ENCODE measurements around the gene RBM33.
A peak's percentile ranks its signal among the peaks of the same experiment; 100 is the strongest.

The RBM33 gene

GRCh38 chr7:155714702-155715101 lies 70.2 kb downstream of the RBM33 start:
- H3K36me3 ChIP-seq (ENCODE audit: control insufficient read depth in 4 of 4, insufficient read depth in 4 of 4, low read length in 3 of 4), result peaks cover 29 to 80% (median 51%) of the 10 kb centered on the region in 4 experiments

GRCh38 chr7:155715111-155715805 lies 70.8 kb downstream of the RBM33 start:
- POLR2A ChIA-PET, result interaction anchor here (0.5 to 0.6 kb wide), 2 partner anchors 11 to 58 kb away, joined by 3 read pairs; no protein-coding TSS in a partner anchor
- Histone ChIP-seq H3K27ac (ENCODE audit: insufficient read depth in 1 of 2, low read depth in 1 of 2, low read length in 2 of 2, poor library complexity in 1 of 2, severe bottlenecking in 2 of 2) (no peak overlapping the region), H3K4me3 (ENCODE audit: control insufficient read depth in 1 of 7, extremely low read depth in 1 of 7, insufficient read depth in 4 of 7, low read depth in 2 of 7, low read length in 6 of 7) (no peak overlapping the region), H3K4me1 (ENCODE audit: control extremely low read depth in 1 of 4, control insufficient read depth in 4 of 4, insufficient read depth in 4 of 4, low read length in 3 of 4) (peaks cover 0 to 7% (median 3%) of the 10 kb centered on the region in 4 experiments), H3K9me3 (ENCODE audit: control extremely low read depth in 1 of 5, control insufficient read depth in 4 of 5, insufficient read depth in 2 of 5, low read depth in 1 of 5, low read length in 4 of 5) (no peaks in the 10 kb centered on the region), H3K27me3 (replicated peaks in 2 of 5; ENCODE audit: control insufficient read depth in 4 of 5, insufficient read depth in 5 of 5, low read length in 4 of 5) (no peaks in the 10 kb centered on the region), H3K36me3 (ENCODE audit: control insufficient read depth in 4 of 4, insufficient read depth in 4 of 4, low read length in 3 of 4) (peaks cover 23 to 79% (median 53%) of the 10 kb centered on the region in 4 experiments)
- CTCF ChIA-PET, result interaction anchor here (1.7 to 2.1 kb wide), 2 partner anchors 10 to 116 kb away, joined by 4 to 7 read pairs; no protein-coding TSS in a partner anchor
- DNase-seq, result no peak
- WGBS (ENCODE audit: insufficient coverage), result 97% methylated on average over 9 of the region's 11 CpGs

More at GRCh38 chr7:155714702-155715101, 70.2 kb downstream of the RBM33 start:
- H3K27me3 ChIP-seq (replicated peaks in 2 of 5; ENCODE audit: control insufficient read depth in 4 of 5, insufficient read depth in 5 of 5, low read length in 4 of 5), result no peaks in the 10 kb centered on the region
- 80% methylated on average over 3 of the region's 6 CpGs for WGBS (ENCODE audit: insufficient coverage)
- peaks cover 0 to 7% (median 3%) of the 10 kb centered on the region in 4 experiments for H3K4me1 ChIP-seq (ENCODE audit: control extremely low read depth in 1 of 4, control insufficient read depth in 4 of 4, insufficient read depth in 4 of 4, low read length in 3 of 4)
- POLR2A ChIA-PET, result no interaction called here
- no peak overlapping the region for H3K27ac ChIP-seq (ENCODE audit: insufficient read depth in 1 of 2, low read depth in 1 of 2, low read length in 2 of 2, poor library complexity in 1 of 2, severe bottlenecking in 2 of 2)
- H3K4me3 ChIP-seq (ENCODE audit: control insufficient read depth in 1 of 7, extremely low read depth in 1 of 7, insufficient read depth in 4 of 7, low read depth in 2 of 7, low read length in 6 of 7), result no peak overlapping the region
- no peak for DNase-seq
- H3K9me3 ChIP-seq (ENCODE audit: control extremely low read depth in 1 of 5, control insufficient read depth in 4 of 5, insufficient read depth in 2 of 5, low read depth in 1 of 5, low read length in 4 of 5), result no peaks in the 10 kb centered on the region
- CTCF ChIA-PET, result interaction anchor here (1.7 kb wide), 2 partner anchors 52 to 115 kb away, joined by 6 to 7 read pairs; no protein-coding TSS in a partner anchor

GRCh38 chr7:155717010-155717744 lies 72.7 kb downstream of the RBM33 start:
- H3K36me3 ChIP-seq (ENCODE audit: control insufficient read depth in 4 of 4, insufficient read depth in 4 of 4, low read length in 3 of 4), result peaks cover 20 to 66% (median 41%) of the 10 kb centered on the region in 4 experiments
- peak overlapping the region in 1 of 2 experiments; percentile 16 for H3K27ac ChIP-seq (ENCODE audit: insufficient read depth in 1 of 2, low read depth in 1 of 2, low read length in 2 of 2, poor library complexity in 1 of 2, severe bottlenecking in 2 of 2)
- no peaks in the 10 kb centered on the region for H3K9me3 ChIP-seq (ENCODE audit: control extremely low read depth in 1 of 5, control insufficient read depth in 4 of 5, insufficient read depth in 2 of 5, low read depth in 1 of 5, low read length in 4 of 5)
- ChIA-PET POLR2A (interaction anchor here (0.6 kb wide), 1 partner anchor 11 kb away, joined by 4 read pairs; no protein-coding TSS in a partner anchor), CTCF (interaction anchor here (2.1 kb wide), 1 partner anchor 8 kb away, joined by 4 read pairs; no protein-coding TSS in a partner anchor)
- H3K4me3 ChIP-seq (ENCODE audit: control insufficient read depth in 1 of 7, extremely low read depth in 1 of 7, insufficient read depth in 4 of 7, low read depth in 2 of 7, low read length in 6 of 7), result no peak overlapping the region
- H3K4me1 ChIP-seq (ENCODE audit: control extremely low read depth in 1 of 4, control insufficient read depth in 4 of 4, insufficient read depth in 4 of 4, low read length in 3 of 4), result peaks cover 0 to 12% (median 7%) of the 10 kb centered on the region in 4 experiments
- WGBS (ENCODE audit: insufficient coverage), result 98% methylated on average over 10 of the region's 12 CpGs
- no peak for DNase-seq
- no peaks in the 10 kb centered on the region for H3K27me3 ChIP-seq (replicated peaks in 2 of 5; ENCODE audit: control insufficient read depth in 4 of 5, insufficient read depth in 5 of 5, low read length in 4 of 5)

- Histone ChIP-seq H3K4me3 (ENCODE audit: control insufficient read depth in 1 of 7, extremely low read depth in 1 of 7, insufficient read depth in 4 of 7, low read depth in 2 of 7, low read length in 6 of 7) (no peak overlapping the region), H3K36me3 (ENCODE audit: control insufficient read depth in 4 of 4, insufficient read depth in 4 of 4, low read length in 3 of 4) (peaks cover 11 to 42% (median 29%) of the 10 kb centered on the region in 4 experiments), H3K27me3 (replicated peaks in 2 of 5; ENCODE audit: control insufficient read depth in 4 of 5, insufficient read depth in 5 of 5, low read length in 4 of 5) (no peaks in the 10 kb centered on the region), H3K9me3 (ENCODE audit: control extremely low read depth in 1 of 5, control insufficient read depth in 4 of 5, insufficient read depth in 2 of 5, low read depth in 1 of 5, low read length in 4 of 5) (no peaks in the 10 kb centered on the region), H3K27ac (ENCODE audit: insufficient read depth in 1 of 2, low read depth in 1 of 2, low read length in 2 of 2, poor library complexity in 1 of 2, severe bottlenecking in 2 of 2) (no peak overlapping the region), H3K4me1 (ENCODE audit: control extremely low read depth in 1 of 4, control insufficient read depth in 4 of 4, insufficient read depth in 4 of 4, low read length in 3 of 4) (peaks cover 0 to 16% (median 9%) of the 10 kb centered on the region in 4 experiments)
- no peak for DNase-seq
- WGBS (ENCODE audit: insufficient coverage), result no CpG with 5 or more reads among the region's 6 CpGs
- POLR2A ChIA-PET, result no interaction called here
- CTCF ChIA-PET, result interaction anchor here (1.5 to 1.7 kb wide), 2 partner anchors 10 to 22 kb away, joined by 3 to 4 read pairs; no protein-coding TSS in a partner anchor
Observed at GRCh38 chr7:155721056-155721455, 76.6 kb downstream of the RBM33 start.

GRCh38 chr7:155722118-155722517 lies 77.7 kb downstream of the RBM33 start:
- Histone ChIP-seq H3K36me3 (ENCODE audit: control insufficient read depth in 4 of 4, insufficient read depth in 4 of 4, low read length in 3 of 4) (peaks cover 10 to 42% (median 26%) of the 10 kb centered on the region in 4 experiments), H3K27ac (ENCODE audit: insufficient read depth in 1 of 2, low read depth in 1 of 2, low read length in 2 of 2, poor library complexity in 1 of 2, severe bottlenecking in 2 of 2) (peak overlapping the region; percentile 16 to 73), H3K9me3 (ENCODE audit: control extremely low read depth in 1 of 5, control insufficient read depth in 4 of 5, insufficient read depth in 2 of 5, low read depth in 1 of 5, low read length in 4 of 5) (no peaks in the 10 kb centered on the region), H3K4me3 (ENCODE audit: control insufficient read depth in 1 of 7, extremely low read depth in 1 of 7, insufficient read depth in 4 of 7, low read depth in 2 of 7, low read length in 6 of 7) (peak overlapping the region in 2 of 7 experiments; percentile 1 to 34), H3K27me3 (replicated peaks in 2 of 5; ENCODE audit: control insufficient read depth in 4 of 5, insufficient read depth in 5 of 5, low read length in 4 of 5) (no peaks in the 10 kb centered on the region), H3K4me1 (ENCODE audit: control extremely low read depth in 1 of 4, control insufficient read depth in 4 of 4, insufficient read depth in 4 of 4, low read length in 3 of 4) (peaks cover 0 to 16% (median 9%) of the 10 kb centered on the region in 4 experiments)
- ChIA-PET POLR2A (no interaction called here), CTCF (interaction anchor here (0.8 to 1.8 kb wide), 2 partner anchors 10 to 20 kb away, joined by 3 to 6 read pairs; no protein-coding TSS in a partner anchor)
- peak in 2 of 3 donors; percentile 20 to 40 for DNase-seq
- no CpG with 5 or more reads among the region's 2 CpGs for WGBS (ENCODE audit: insufficient coverage)

- H3K27ac ChIP-seq (ENCODE audit: insufficient read depth in 1 of 2, low read depth in 1 of 2, low read length in 2 of 2, poor library complexity in 1 of 2, severe bottlenecking in 2 of 2), result no peak overlapping the region
- DNase-seq, result no peak
- H3K4me3 ChIP-seq (ENCODE audit: control insufficient read depth in 1 of 7, extremely low read depth in 1 of 7, insufficient read depth in 4 of 7, low read depth in 2 of 7, low read length in 6 of 7), result no peak overlapping the region
- peaks cover 0 to 16% (median 9%) of the 10 kb centered on the region in 4 experiments for H3K4me1 ChIP-seq (ENCODE audit: control extremely low read depth in 1 of 4, control insufficient read depth in 4 of 4, insufficient read depth in 4 of 4, low read length in 3 of 4)
- no peaks in the 10 kb centered on the region for H3K27me3 ChIP-seq (replicated peaks in 2 of 5; ENCODE audit: control insufficient read depth in 4 of 5, insufficient read depth in 5 of 5, low read length in 4 of 5)
- 100% methylated on average over 1 of the region's 4 CpGs for WGBS (ENCODE audit: insufficient coverage)
- ChIA-PET POLR2A (no interaction called here), CTCF (interaction anchor here (0.8 to 1.8 kb wide), 5 partner anchors 11 to 124 kb away, joined by 3 to 6 read pairs (median 3); no protein-coding TSS in a partner anchor)
- H3K9me3 ChIP-seq (ENCODE audit: control extremely low read depth in 1 of 5, control insufficient read depth in 4 of 5, insufficient read depth in 2 of 5, low read depth in 1 of 5, low read length in 4 of 5), result no peaks in the 10 kb centered on the region
- H3K36me3 ChIP-seq (ENCODE audit: control insufficient read depth in 4 of 4, insufficient read depth in 4 of 4, low read length in 3 of 4), result peaks cover 9 to 44% (median 28%) of the 10 kb centered on the region in 4 experiments
Observed at GRCh38 chr7:155722936-155723335, 78.5 kb downstream of the RBM33 start.

Data from common myeloid progenitor, CD34-positive (primary cell).